CD4-positive, alpha-beta T cell treated with Interleukin-15 for 4 hours (primary cell): ENCODE results near the gene FOSL2.

ENCODE experiments used
- DNase-seq: peaks from one replicate; pipeline ENCODE4 v3.0.0-alpha.2; 2020; ENCODE audit warnings: low spot score

Gene FOSL2

GRCh38 chr2:28450901-28451565 lies 58.4 kb downstream of the FOSL2 start:
- no peak for DNase-seq

GRCh38 chr2:28451793-28452533 lies 59.3 kb downstream of the FOSL2 start:
- DNase-seq, result no peak

GRCh38 chr2:28452534-28453081 lies 60.0 kb downstream of the FOSL2 start:
- peak; percentile 73 for DNase-seq

- no peak for DNase-seq
These were observed 60.7 kb downstream of the FOSL2 start for GRCh38 chr2:28453396-28453795.

GRCh38 chr2:28454016-28454930 lies 61.6 kb downstream of the FOSL2 start:
- no peak for DNase-seq

- DNase-seq, result no peak
These were observed 64.6 kb downstream of the FOSL2 start for GRCh38 chr2:28457237-28457636.

GRCh38 chr2:28461056-28461455 lies 68.4 kb downstream of the FOSL2 start:
- no peak for DNase-seq

GRCh38 chr2:28462122-28462521 lies 69.5 kb downstream of the FOSL2 start:
- no peak for DNase-seq

- DNase-seq, result no peak
These were observed 70.7 kb downstream of the FOSL2 start for GRCh38 chr2:28463211-28463816.

GRCh38 chr2:28463893-28464292 lies 71.2 kb downstream of the FOSL2 start:
- DNase-seq, result no peak

GRCh38 chr2:28465148-28465885 lies 72.7 kb downstream of the FOSL2 start:
- no peak for DNase-seq
